Stomach (tissue), 4 donors: ENCODE data around the gene NAT9.

Experiments used
- CTCF ChIP-seq, 7 experiments: fragments of 450-650 bp in 4 of 7; fragments of 200-600 bp in 3 of 7; sonication (generic) in 3 of 7; IDR thresholded peaks; one replicate each; pipeline ENCODE4 v1.5.1; 2016 to 2019; ENCODE audit warnings: antibody characterized with exemption in 7 of 7, control low read depth in 2 of 7, mild to moderate bottlenecking in 1 of 7
- POLR2A ChIP-seq, 4 donors: fragments of 450-650 bp; IDR thresholded peaks; one replicate each; pipeline ENCODE4 v1.6.1; 2016; ENCODE audit warnings: antibody characterized with exemption in 4 of 4, control low read depth in 2 of 4, mild to moderate bottlenecking in 1 of 4, moderate library complexity in 1 of 4

GRCh38 chr17:74799097-74799496, 23.0 kb upstream of the NAT9 start:
- TF ChIP-seq POLR2A (IDR thresholded peaks at IDR 0.05) = no peak
- no peak for TF ChIP-seq CTCF (IDR thresholded peaks at IDR 0.05)
